Dendritic cell treated with granulocyte-macrophage colony-stimulating factor and Interleukin-4, amounts not matched to agents 40 ng/mL and 50 ng/mL, for 4 days (primary cell): Measurements from ENCODE around the gene CYP3A4.

Experiments used
- H3K27ac Mint-ChIP-seq: one replicate; pipeline ENCODE4 v1.8.0; 2022; ENCODE audit warnings: mild to moderate bottlenecking, mixed read lengths
- H3K27me3 Mint-ChIP-seq: one replicate; pipeline ENCODE4 v1.8.0; 2022; ENCODE audit warnings: mild to moderate bottlenecking, mixed read lengths
- H3K36me3 Mint-ChIP-seq: one replicate; pipeline ENCODE4 v1.8.0; 2022; ENCODE audit warnings: low read depth, mixed read lengths
- H3K4me1 Mint-ChIP-seq: one replicate; pipeline ENCODE4 v1.8.0; 2022; ENCODE audit warnings: low read depth, mixed read lengths
- H3K4me3 Mint-ChIP-seq: one replicate; pipeline ENCODE4 v1.8.0; 2022; ENCODE audit warnings: mild to moderate bottlenecking, moderate library complexity, mixed read lengths
- H3K9me3 Mint-ChIP-seq: one replicate; pipeline ENCODE4 v1.8.0; 2022; ENCODE audit warnings: mixed read lengths
- intact Hi-C: fragments of 100-400 bp; cut with micrococcal nuclease; formaldehyde crosslinking; loops from one replicate; pipeline ENCODE4 v1.15.0; 2022

CYP3A4 gene

DNA sequence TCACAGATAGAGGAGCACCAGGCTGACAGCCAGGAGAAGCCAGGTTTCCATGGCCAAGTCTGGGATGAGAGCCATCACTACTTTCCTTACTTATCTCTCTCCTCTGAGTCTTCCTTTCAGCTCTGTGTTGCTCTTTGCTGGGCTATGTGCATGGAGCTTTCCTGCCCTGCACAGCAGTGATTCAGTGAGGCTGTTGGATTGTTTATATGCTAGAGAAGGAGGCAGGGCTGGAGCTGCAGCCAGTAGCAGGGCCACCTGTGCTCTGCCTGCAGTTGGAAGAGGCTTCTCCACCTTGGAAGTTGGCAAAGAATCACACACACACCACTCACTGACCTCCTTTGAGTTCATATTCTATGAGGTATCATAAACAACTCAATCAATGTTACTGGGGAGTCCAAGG lies at the start of gene CYP3A4:
CYP3A4 (minus strand) TSS at position 178 of the 400 bp plus-strand sequence; CDS start at position 75, 103 bp downstream.
- Mint-ChIP-seq H3K27ac (no peak within 1 kb of the TSS), H3K4me1 (no peaks in the 10 kb centered on the region), H3K27me3 (peaks cover 13% of the 10 kb centered on the region), H3K36me3 (no peaks in the 10 kb centered on the region), H3K9me3 (no peaks in the 10 kb centered on the region), H3K4me3 (no peak within 1 kb of the TSS)
- intact Hi-C loops, result no loop called here

DNA sequence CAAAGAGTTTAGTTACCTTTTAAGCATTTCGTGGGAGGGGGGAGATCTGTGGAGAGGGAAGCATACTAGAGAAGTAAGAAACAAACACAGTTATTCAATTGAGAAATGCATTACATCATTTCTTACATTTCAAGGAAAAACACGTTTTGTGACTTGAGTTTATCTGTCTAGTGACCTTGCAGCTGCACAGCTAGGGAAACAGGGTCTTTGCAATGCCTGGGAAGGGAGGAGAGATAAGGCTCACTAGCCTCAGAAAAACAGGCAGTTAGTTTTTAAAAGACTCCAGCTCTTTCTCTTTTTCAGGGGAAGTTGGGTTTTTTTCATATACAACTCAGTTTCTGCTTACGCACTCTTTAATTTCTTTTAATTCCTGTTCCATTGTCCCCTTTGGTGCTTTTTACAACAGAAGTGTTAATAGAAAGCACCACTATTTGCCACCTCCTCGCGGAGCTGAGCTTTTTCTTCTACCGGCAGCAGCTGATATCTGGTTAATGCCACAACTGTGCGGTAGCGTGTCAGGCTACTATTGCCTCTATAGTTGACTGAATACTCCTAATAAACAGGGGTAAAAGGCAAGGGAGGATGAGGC lies 49.4 kb upstream of the CYP3A4 start:
- Mint-ChIP-seq H3K36me3 (no peaks in the 10 kb centered on the region), H3K27me3 (peaks cover 13% of the 10 kb centered on the region), H3K9me3 (no peaks in the 10 kb centered on the region), H3K4me3 (no peak overlapping the region), H3K27ac (no peak overlapping the region), H3K4me1 (peaks cover 22% of the 10 kb centered on the region)
- intact Hi-C loops, result no loop called here

GRCh38 chr7:99831595-99831994 lies 47.6 kb upstream of the CYP3A4 start:
- intact Hi-C loops, result no loop called here
- Mint-ChIP-seq H3K27me3 (peaks cover 16% of the 10 kb centered on the region), H3K9me3 (no peaks in the 10 kb centered on the region), H3K27ac (no peak overlapping the region), H3K4me1 (peaks cover 10% of the 10 kb centered on the region), H3K36me3 (no peaks in the 10 kb centered on the region), H3K4me3 (no peak overlapping the region)

DNA sequence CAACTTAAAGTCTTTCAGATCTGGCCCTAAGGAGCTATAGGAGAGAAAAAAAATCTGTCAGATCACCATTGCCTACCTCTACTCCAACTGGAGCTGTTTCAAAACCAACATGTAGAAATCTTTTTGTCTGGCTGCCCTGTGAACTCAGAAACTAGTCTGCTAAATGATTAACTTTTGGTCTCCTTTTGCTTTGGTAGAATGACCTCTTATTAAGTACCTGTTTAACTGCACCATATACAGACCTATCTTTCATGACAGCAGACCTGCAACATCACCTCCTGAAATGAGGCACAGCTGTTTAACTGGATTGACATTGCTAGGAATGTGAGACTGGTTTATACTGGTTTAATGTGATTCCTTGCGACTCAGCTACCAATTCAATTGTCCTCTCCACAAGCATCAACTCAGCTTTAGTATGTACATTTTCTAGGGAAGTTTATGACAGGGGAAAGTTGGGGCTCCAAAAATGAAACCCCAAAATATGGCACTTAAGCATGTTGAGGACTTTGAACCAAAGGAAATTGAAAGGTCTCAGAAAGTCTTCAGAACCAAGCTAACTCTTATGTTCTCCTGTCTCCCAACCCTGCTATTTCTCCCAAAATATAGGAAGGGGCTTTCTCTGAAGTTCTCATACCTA lies 45.7 kb upstream of the CYP3A4 start:
- peaks cover 18% of the 10 kb centered on the region for H3K27me3 Mint-ChIP-seq
- peaks cover 10% of the 10 kb centered on the region for H3K4me1 Mint-ChIP-seq
- no peaks in the 10 kb centered on the region for H3K9me3 Mint-ChIP-seq
- H3K36me3 Mint-ChIP-seq, result no peaks in the 10 kb centered on the region
- intact Hi-C loops, result no loop called here
- H3K4me3 Mint-ChIP-seq, result no peak overlapping the region
- H3K27ac Mint-ChIP-seq, result no peak overlapping the region

DNA sequence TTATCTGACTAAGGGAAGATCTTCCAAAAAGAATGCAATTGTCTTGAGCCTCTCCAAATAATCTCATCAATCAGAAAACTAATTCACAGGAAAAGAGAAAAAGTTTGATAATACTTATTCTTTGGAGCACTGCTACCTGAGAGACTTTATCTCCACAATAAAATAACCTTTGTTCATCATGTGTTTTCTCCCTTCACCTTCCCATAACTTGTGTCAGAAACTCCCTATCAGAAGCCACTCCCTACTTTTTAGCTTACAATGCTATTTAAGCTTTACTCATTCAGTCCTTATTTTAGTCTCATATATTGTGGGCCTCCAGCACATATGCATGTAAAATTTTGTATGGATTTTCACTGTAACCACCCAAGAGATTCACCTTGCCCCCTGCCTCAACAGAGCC lies 44.8 kb upstream of the CYP3A4 start:
- Mint-ChIP-seq H3K36me3 (no peaks in the 10 kb centered on the region), H3K4me3 (no peak overlapping the region), H3K9me3 (no peaks in the 10 kb centered on the region), H3K27ac (no peak overlapping the region), H3K27me3 (peaks cover 21% of the 10 kb centered on the region), H3K4me1 (peaks cover 10% of the 10 kb centered on the region)
- intact Hi-C loops, result no loop called here

- peaks cover 21% of the 10 kb centered on the region for H3K27me3 Mint-ChIP-seq
- no peak overlapping the region for H3K4me3 Mint-ChIP-seq
- no peak overlapping the region for H3K27ac Mint-ChIP-seq
- intact Hi-C loops, result no loop called here
- H3K36me3 Mint-ChIP-seq, result no peaks in the 10 kb centered on the region
- no peaks in the 10 kb centered on the region for H3K9me3 Mint-ChIP-seq
- H3K4me1 Mint-ChIP-seq, result no peaks in the 10 kb centered on the region
Measured at GRCh38 chr7:99827040-99827778, 43.2 kb upstream of the CYP3A4 start.

DNA sequence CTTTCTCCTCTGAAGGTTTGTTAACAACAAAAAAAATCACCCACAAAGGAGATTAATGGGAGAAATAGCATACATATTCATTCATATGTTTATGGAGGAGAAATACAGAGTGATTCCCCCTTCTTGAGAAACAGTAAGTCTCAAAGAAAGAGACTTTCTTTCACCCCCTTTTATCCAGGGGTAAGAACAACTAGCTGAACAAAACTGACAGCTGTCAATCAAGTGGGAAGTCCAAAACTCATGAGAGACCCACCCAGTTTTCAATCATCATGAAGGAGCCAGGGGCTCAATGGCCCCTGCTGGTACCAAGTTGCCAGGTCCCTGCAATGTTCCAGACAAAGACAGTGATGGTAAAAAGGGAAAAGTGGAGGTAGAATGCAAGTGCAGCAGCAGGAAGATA lies 41.9 kb upstream of the CYP3A4 start:
- no peaks in the 10 kb centered on the region for H3K9me3 Mint-ChIP-seq
- intact Hi-C loops, result no loop called here
- peaks cover 23% of the 10 kb centered on the region for H3K27me3 Mint-ChIP-seq
- H3K4me1 Mint-ChIP-seq, result no peaks in the 10 kb centered on the region
- no peaks in the 10 kb centered on the region for H3K36me3 Mint-ChIP-seq
- no peak overlapping the region for H3K27ac Mint-ChIP-seq
- H3K4me3 Mint-ChIP-seq, result no peak overlapping the region

GRCh38 chr7:99825452-99825851 lies 41.5 kb upstream of the CYP3A4 start:
- no peaks in the 10 kb centered on the region for H3K9me3 Mint-ChIP-seq
- intact Hi-C loops, result no loop called here
- H3K4me1 Mint-ChIP-seq, result no peaks in the 10 kb centered on the region
- no peak overlapping the region for H3K27ac Mint-ChIP-seq
- no peak overlapping the region for H3K4me3 Mint-ChIP-seq
- no peaks in the 10 kb centered on the region for H3K36me3 Mint-ChIP-seq
- H3K27me3 Mint-ChIP-seq, result peaks cover 22% of the 10 kb centered on the region

GRCh38 chr7:99824091-99824490 lies 40.1 kb upstream of the CYP3A4 start:
- Mint-ChIP-seq H3K9me3 (no peaks in the 10 kb centered on the region), H3K4me3 (no peak overlapping the region), H3K27me3 (peaks cover 22% of the 10 kb centered on the region), H3K36me3 (no peaks in the 10 kb centered on the region), H3K27ac (no peak overlapping the region), H3K4me1 (no peaks in the 10 kb centered on the region)
- intact Hi-C loops, result no loop called here

DNA sequence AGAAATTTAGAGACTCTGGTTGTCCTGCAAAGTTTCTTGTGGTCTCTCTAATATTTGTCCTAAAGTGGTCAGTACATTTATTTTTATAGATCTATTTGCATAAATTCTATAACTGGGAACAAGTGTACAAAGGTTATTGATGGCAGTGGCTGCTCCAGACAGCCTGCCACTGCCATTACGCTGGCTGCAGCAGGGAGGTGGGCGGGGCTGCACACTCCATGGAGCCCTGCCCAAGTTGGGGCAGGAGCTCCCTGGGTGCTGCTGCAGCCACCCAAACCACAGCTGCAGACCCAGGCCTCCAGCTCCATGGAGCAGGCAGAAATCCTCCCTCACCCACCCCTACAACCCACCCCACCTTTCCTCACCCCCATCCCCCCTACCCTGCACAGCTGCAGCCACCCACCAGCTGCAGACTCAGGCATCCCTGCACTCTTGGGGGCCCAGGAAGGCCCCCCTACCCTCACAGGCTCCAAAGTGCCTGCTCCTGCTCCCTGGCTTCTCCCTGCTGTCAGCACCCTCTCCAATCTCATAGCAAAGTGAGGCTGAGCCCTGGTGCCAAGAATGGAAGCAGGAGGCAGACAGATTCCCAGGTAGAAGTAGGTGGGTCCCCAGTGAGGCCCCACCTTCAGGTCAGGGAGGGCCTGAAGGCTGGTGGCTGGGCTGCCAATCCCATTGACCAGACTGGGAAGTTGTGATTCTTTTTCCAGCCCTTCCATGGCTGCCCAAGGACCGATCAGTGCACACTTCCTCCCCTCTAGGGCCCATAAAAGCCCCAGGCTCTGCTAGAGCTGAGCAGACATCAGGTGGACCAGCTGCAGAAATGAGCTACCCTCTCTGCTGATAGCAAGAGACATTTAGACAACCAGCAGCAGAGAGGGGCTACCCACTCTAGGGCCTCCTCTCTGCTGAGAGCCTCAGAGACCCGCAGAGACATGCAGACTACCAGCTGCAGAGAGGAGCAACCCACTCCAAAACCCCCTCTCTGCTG lies 39.0 kb upstream of the CYP3A4 start:
- no peak overlapping the region for H3K27ac Mint-ChIP-seq
- H3K27me3 Mint-ChIP-seq, result peaks cover 18% of the 10 kb centered on the region
- no peaks in the 10 kb centered on the region for H3K4me1 Mint-ChIP-seq
- no peaks in the 10 kb centered on the region for H3K36me3 Mint-ChIP-seq
- no peaks in the 10 kb centered on the region for H3K9me3 Mint-ChIP-seq
- H3K4me3 Mint-ChIP-seq, result no peak overlapping the region
- intact Hi-C loops, result no loop called here

DNA sequence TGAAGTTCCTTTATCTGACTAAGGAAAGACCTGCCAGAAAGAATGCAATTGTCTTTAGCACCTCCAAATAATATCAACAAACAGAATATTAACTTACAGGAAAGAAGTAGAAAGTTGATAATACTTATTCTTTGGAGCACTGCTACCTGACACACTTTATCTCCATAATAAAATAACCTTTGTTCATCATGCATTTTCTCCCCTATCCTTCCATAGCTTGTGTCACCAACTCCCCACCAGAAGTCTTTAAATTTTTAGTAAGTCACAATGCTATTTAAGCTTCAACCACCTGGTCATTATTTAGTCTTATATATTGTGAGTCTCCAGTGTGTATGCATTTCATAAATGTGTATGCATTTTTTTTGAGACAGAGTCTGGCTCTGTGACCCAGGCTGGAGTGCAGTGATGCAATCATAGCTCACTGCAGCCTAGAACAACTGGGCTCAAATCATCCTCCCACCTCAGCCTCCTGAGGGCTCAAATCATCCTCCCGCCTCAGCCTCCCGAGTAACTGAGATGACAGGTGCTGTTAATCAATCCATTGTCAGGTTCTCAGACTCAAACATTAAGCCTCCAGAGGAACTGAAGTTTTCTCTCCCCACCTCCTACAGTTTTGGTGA lies 36.5 kb upstream of the CYP3A4 start:
- Mint-ChIP-seq H3K27ac (no peak overlapping the region), H3K4me1 (no peaks in the 10 kb centered on the region), H3K4me3 (no peak overlapping the region), H3K36me3 (no peaks in the 10 kb centered on the region), H3K27me3 (peaks cover 14% of the 10 kb centered on the region), H3K9me3 (no peaks in the 10 kb centered on the region)
- intact Hi-C loops, result no loop called here

DNA sequence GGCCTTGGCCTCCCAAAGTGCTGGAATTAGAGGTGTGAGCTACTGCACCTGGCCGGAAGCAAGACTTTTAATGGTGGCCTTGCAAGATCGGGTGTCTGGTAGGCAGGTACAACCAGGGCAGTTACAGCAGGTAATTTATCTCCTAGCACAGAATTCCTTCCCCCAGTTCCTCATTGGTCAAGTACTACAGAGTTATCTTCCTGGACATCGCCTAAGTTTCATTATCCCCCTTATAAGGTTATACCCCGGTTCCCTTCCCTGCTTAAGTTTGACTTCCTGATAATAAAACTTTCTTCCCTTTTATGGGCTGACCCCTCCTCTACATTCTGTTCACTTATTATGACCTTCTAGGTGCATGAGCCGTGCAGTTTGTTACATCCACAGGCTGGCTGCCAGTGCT lies 24.8 kb upstream of the CYP3A4 start:
- Mint-ChIP-seq H3K36me3 (no peaks in the 10 kb centered on the region), H3K27ac (no peak overlapping the region), H3K4me1 (no peaks in the 10 kb centered on the region), H3K9me3 (peaks cover 9% of the 10 kb centered on the region), H3K27me3 (peaks cover 9% of the 10 kb centered on the region), H3K4me3 (no peak overlapping the region)
- intact Hi-C loops, result loop anchor here (10.0 kb wide), 1 partner anchor 56 kb away; no protein-coding TSS in a partner anchor

DNA sequence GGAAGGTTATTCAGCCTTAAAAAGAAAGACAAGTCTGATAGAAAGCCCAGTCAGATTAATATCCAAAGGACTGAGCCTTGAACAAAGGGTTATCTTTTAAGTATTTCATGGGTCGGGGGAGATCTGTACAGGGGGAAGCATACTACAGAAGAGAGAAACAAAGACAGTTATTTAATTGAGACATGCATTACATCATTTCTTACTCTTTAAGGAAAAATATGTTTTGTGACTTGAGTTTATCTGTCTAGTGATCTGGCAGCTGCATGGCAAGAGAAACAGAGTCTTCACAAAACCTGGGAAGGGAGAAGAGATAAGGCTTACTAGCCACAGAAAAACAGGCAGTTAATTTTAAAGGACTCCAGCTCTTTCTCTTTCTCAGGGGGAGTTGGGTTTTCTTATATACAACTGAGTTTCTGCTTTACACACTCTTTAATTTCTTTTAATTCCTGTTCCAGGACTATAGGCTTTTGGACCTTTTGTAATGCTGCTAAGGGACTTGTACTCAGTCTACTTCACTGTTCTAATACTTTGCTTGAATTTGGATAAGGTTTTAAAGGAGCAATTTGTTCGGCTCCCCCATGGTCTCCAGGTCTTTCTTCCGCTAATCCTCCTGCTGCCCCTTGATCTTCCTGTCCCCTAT lies 23.0 kb upstream of the CYP3A4 start:
- Mint-ChIP-seq H3K36me3 (no peaks in the 10 kb centered on the region), H3K4me1 (no peaks in the 10 kb centered on the region), H3K27me3 (peaks cover 15% of the 10 kb centered on the region), H3K27ac (no peak overlapping the region), H3K9me3 (peaks cover 16% of the 10 kb centered on the region), H3K4me3 (no peak overlapping the region)
- intact Hi-C loops, result loop anchor here (10.0 kb wide), 1 partner anchor 58 kb away; no protein-coding TSS in a partner anchor
